EL (cell line): ENCODE data around the gene SIN3A.
A peak's percentile ranks its signal among the peaks of the same experiment; 100 is the strongest.
"Not testable (repeated sequence)": the region's sequence is repeated elsewhere in the genome, so short reads cannot be mapped to it uniquely, and the experiment has no call there.

Source experiments
- DNase-seq: peaks from one replicate; pipeline ENCODE4 v3.0.0-alpha.2; 2016

The SIN3A gene

GRCh38 chr15:75451674-75452363, at the start of gene SIN3A:
Gene SIN3A, minus strand, starts transcription at chr15:75451690. Its CDS starts 21,315 bp downstream, at chr15:75430375.
- peak; percentile 100 for DNase-seq

GRCh38 chr15:75493732-75494131, 42.2 kb upstream of the SIN3A start:
- DNase-seq = no peak

GRCh38 chr15:75483961-75484360, 32.5 kb upstream of the SIN3A start:
- DNase-seq = no peak

GRCh38 chr15:75483556-75483955, 32.1 kb upstream of the SIN3A start:
- not testable (repeated sequence) for DNase-seq

- DNase-seq = no peak
Observed at GRCh38 chr15:75483106-75483505, 31.6 kb upstream of the SIN3A start.

GRCh38 chr15:75480463-75480862, 29.0 kb upstream of the SIN3A start:
- DNase-seq = not testable (repeated sequence)

GRCh38 chr15:75479670-75480069, 28.2 kb upstream of the SIN3A start:
- no peak for DNase-seq

GRCh38 chr15:75477094-75477493, 25.6 kb upstream of the SIN3A start:
- not testable (repeated sequence) for DNase-seq

GRCh38 chr15:75468913-75469598, 17.6 kb upstream of the SIN3A start:
- peak; percentile 10 for DNase-seq

- no peak for DNase-seq
Observed at GRCh38 chr15:75460646-75461045, 9.2 kb upstream of the SIN3A start.

- DNase-seq = no peak
Observed at GRCh38 chr15:75459581-75459980, 8.1 kb upstream of the SIN3A start.

GRCh38 chr15:75456710-75457109, 5.2 kb upstream of the SIN3A start:
- peak; percentile 17 for DNase-seq

GRCh38 chr15:75455982-75456531, 4.6 kb upstream of the SIN3A start:
- DNase-seq = peak; percentile 67

- DNase-seq = peak; percentile 84
Observed at GRCh38 chr15:75455424-75455981, 4.0 kb upstream of the SIN3A start.

- no peak for DNase-seq
Observed at GRCh38 chr15:75454471-75455378, 3.2 kb upstream of the SIN3A start.

GRCh38 chr15:75453703-75454470, 2.4 kb upstream of the SIN3A start:
- DNase-seq = peak; percentile 100

GRCh38 chr15:75452865-75453702, 1.6 kb upstream of the SIN3A start:
- peak; percentile 62 for DNase-seq

- DNase-seq = peak; percentile 85
Observed at GRCh38 chr15:75452364-75452864, 924 bp upstream of the SIN3A start.

GRCh38 chr15:75451202-75451673, 252 bp downstream of the SIN3A start:
- no peak for DNase-seq
